ENCODE measurements around the gene RHBDF1. TPM values are rescaled to one million over a fixed set of nuclear protein-coding genes. Genes with fewer than 3 reads are reported as not detected.

RHBDF1 gene
- total and polyA plus RNA-seq, 4 donors = 26.6 to 51.2 (median 29.9) TPM

GRCh38 chr16:55571-56136 lies 16.8 kb downstream of the RHBDF1 start:
- DNase-seq (no peak), ATAC-seq (ENCODE audit: insufficient read depth, low FRiP score) (no peak)
- Histone ChIP-seq H3K4me1 (ENCODE audit: control insufficient read depth in 5 of 5, insufficient read depth in 5 of 5, low read length in 5 of 5) (peaks cover 0 to 7% (median 3%) of the 10 kb centered on the region in 5 donors), H3K36me3 (ENCODE audit: control insufficient read depth in 4 of 4, insufficient read depth in 4 of 4, low read length in 4 of 4) (peaks cover 0 to 53% (median 21%) of the 10 kb centered on the region in 4 donors), H3K4me3 (no peak overlapping the region), H3K9me3 (ENCODE audit: control insufficient read depth in 4 of 4, insufficient read depth in 3 of 4, low read length in 3 of 4) (no peaks in the 10 kb centered on the region), H3K27ac (ENCODE audit: low read depth in 1 of 2, low read length in 1 of 2) (no peak overlapping the region), H3K27me3 (ENCODE audit: control insufficient read depth in 3 of 3, insufficient read depth in 3 of 3, low read length in 2 of 3) (no peaks in the 10 kb centered on the region), H3K9ac (ENCODE audit: insufficient read depth in 1 of 2, low read length in 2 of 2) (no peak overlapping the region)
- TF ChIP-seq CTCF (IDR thresholded peaks at IDR 0.05; ENCODE audit: control extremely low read depth, extremely low read depth) = no peak
- WGBS, 2 donors = 84 to 88% methylated on average over 11 of the region's 11 CpGs

- H3K27ac ChIP-seq (ENCODE audit: low read depth in 1 of 2, low read length in 1 of 2) = no peak overlapping the region
- no peak for DNase-seq
- WGBS, 2 donors = 43 to 47% methylated on average over 12 of the region's 12 CpGs
- H3K36me3 ChIP-seq (ENCODE audit: control insufficient read depth in 4 of 4, insufficient read depth in 4 of 4, low read length in 4 of 4) = peaks cover 0 to 42% (median 12%) of the 10 kb centered on the region in 4 donors
- no peaks in the 10 kb centered on the region for H3K27me3 ChIP-seq (ENCODE audit: control insufficient read depth in 3 of 3, insufficient read depth in 3 of 3, low read length in 2 of 3)
- H3K4me1 ChIP-seq (ENCODE audit: control insufficient read depth in 5 of 5, insufficient read depth in 5 of 5, low read length in 5 of 5) = peaks cover 0 to 7% (median 3%) of the 10 kb centered on the region in 5 donors
- ATAC-seq (ENCODE audit: insufficient read depth, low FRiP score) = no peak
- peak overlapping the region in 1 of 2 donors; percentile 42 for H3K9ac ChIP-seq (ENCODE audit: insufficient read depth in 1 of 2, low read length in 2 of 2)
- H3K9me3 ChIP-seq (ENCODE audit: control insufficient read depth in 4 of 4, insufficient read depth in 3 of 4, low read length in 3 of 4) = no peaks in the 10 kb centered on the region
- H3K4me3 ChIP-seq = peak overlapping the region; percentile 75
- no peak for TF ChIP-seq CTCF (IDR thresholded peaks at IDR 0.05; ENCODE audit: control extremely low read depth, extremely low read depth)
Measured at GRCh38 chr16:54237-54581, 18.2 kb downstream of the RHBDF1 start.

GRCh38 chr16:53346-54236 lies 18.8 kb downstream of the RHBDF1 start, which contains the start of the genes POLR3K and SNRNP25:
Gene POLR3K, minus strand, starts transcription at chr16:53608. Its CDS starts 22 bp downstream, at chr16:53586.
Gene SNRNP25, plus strand, starts transcription at chr16:53828. Its CDS starts 189 bp downstream, at chr16:54017.
- Histone ChIP-seq H3K36me3 (ENCODE audit: control insufficient read depth in 4 of 4, insufficient read depth in 4 of 4, low read length in 4 of 4) (peaks cover 0 to 37% (median 10%) of the 10 kb centered on the region in 4 donors), H3K9me3 (ENCODE audit: control insufficient read depth in 4 of 4, insufficient read depth in 3 of 4, low read length in 3 of 4) (no peaks in the 10 kb centered on the region), H3K4me3 (peak within 1 kb of the TSS; percentile 78), H3K27me3 (ENCODE audit: control insufficient read depth in 3 of 3, insufficient read depth in 3 of 3, low read length in 2 of 3) (no peaks in the 10 kb centered on the region), H3K4me1 (ENCODE audit: control insufficient read depth in 5 of 5, insufficient read depth in 5 of 5, low read length in 5 of 5) (peaks cover 0 to 7% (median 3%) of the 10 kb centered on the region in 5 donors), H3K27ac (ENCODE audit: low read depth in 1 of 2, low read length in 1 of 2) (peak within 1 kb of the TSS; percentile 64 to 84), H3K9ac (ENCODE audit: insufficient read depth in 1 of 2, low read length in 2 of 2) (peak within 1 kb of the TSS; percentile 37 to 61)
- WGBS, 2 donors = 0% methylated on average over 80 to 91 of the region's 91 CpGs
- peak; percentile 98 to 99 (median 99) for DNase-seq
- no peak for TF ChIP-seq CTCF (IDR thresholded peaks at IDR 0.05; ENCODE audit: control extremely low read depth, extremely low read depth)
- ATAC-seq (ENCODE audit: insufficient read depth, low FRiP score) = peak; percentile 98

Data from lung (tissue), 12 donors.